GM12865 (cell line): ENCODE data around the gene KIRREL3.

ENCODE experiments used
- DNase-seq: peaks from one replicate; pipeline ENCODE4 v3.0.0; 2010; ENCODE audit warnings: low read depth
- H3K4me3 ChIP-seq: 2 replicates; pipeline ENCODE4 v1.5.1; 2011; ENCODE audit warnings: mild to moderate bottlenecking, low read depth, low read length, control low read depth
- TF ChIP-seq, protein P1 (sequence below): IDR thresholded peaks from 2 replicates; pipeline ENCODE4 v1.5.1; 2011; ENCODE audit warnings: low read length, control low read depth, low read depth, inconsistent platforms; ENCODE audit not compliant: insufficient read depth; ENCODE audit errors: missing control alignments

KIRREL3 gene

DNA sequence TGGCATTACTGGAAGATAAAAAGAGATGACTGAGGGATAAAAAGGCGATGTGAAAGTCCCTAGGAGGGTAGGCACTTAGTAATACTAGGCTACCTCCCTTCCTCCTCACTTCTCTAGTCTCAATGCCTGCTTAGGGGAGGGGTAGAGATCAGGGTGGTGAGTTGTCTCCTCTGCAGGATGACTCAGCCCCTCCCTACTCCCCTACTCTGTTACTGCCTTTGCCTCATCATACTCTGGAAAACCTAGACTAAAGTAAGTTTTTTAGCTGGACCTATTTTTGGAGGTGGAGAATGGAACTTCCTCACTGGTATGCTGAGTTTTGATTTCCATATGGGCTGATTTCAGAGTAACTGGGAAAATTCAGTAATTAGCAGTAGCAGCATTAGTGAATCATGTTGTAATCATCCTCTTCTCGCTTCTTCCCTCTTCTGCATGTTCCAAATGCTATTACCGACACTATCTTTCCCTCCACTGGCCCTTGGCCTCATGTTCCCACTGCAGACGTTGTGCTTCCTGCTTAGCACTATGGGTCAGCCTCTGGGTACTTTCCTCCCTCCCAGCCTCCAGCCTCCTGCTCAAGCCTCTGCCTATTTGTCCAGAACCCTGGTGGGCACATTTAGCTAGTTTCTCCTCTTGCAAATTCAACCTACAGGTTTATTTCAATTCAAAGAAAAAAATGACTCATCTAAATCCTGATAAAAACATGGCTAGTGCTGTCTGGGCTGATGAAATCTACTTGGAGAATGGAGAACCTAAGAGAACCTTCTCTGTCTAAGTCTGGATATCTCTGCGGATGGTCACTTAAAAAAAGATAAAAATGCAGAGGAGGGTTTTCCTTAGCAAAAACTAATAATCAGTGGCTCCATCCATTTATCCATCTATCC lies 363.4 kb downstream of the KIRREL3 start:
- H3K4me3 ChIP-seq: no peak overlapping the region
- TF ChIP-seq, protein P1, sequence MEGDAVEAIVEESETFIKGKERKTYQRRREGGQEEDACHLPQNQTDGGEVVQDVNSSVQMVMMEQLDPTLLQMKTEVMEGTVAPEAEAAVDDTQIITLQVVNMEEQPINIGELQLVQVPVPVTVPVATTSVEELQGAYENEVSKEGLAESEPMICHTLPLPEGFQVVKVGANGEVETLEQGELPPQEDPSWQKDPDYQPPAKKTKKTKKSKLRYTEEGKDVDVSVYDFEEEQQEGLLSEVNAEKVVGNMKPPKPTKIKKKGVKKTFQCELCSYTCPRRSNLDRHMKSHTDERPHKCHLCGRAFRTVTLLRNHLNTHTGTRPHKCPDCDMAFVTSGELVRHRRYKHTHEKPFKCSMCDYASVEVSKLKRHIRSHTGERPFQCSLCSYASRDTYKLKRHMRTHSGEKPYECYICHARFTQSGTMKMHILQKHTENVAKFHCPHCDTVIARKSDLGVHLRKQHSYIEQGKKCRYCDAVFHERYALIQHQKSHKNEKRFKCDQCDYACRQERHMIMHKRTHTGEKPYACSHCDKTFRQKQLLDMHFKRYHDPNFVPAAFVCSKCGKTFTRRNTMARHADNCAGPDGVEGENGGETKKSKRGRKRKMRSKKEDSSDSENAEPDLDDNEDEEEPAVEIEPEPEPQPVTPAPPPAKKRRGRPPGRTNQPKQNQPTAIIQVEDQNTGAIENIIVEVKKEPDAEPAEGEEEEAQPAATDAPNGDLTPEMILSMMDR: no peak
- DNase-seq: no peak

DNA sequence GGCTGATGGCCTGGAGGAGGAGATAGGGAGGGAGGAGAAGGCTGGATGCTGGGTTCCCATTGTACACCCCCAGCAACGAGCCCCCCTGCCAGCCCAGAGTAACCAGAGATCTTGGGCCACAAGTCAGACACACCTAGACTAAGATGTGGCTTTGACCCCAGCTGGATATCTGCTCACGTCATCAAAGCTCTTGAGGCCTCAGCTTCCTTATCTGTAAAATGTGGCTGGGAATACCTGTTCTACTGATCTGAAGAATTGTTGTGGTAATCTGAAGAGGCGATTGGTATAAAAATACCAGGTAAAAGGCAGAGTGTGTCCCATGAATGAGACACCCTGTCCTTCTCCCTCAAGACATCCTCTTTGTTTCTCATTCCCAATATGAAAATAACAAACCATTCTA lies 365.1 kb downstream of the KIRREL3 start:
- no peak for DNase-seq
- TF ChIP-seq, protein P1: no peak
- no peak overlapping the region for H3K4me3 ChIP-seq

DNA sequence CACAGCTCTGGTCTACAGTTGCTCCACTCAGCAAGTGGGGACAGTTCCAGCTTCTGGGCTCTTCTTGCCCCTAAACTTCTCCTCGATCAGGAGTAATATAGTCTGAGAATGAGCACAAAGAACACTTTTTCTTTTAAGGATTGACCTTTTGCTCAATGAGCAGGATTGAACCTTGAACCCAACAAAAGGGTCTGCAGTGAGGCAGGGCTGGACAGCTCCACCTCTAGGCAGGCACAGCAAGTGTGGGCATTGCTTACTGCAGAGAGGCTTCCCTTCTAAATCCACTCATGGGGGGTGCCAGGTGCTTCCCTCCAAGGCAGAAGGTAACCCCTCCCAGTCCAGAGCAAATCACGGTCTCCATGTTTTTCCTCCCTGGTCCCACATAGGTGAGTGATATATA lies 365.6 kb downstream of the KIRREL3 start:
- TF ChIP-seq, protein P1: no peak
- DNase-seq: no peak
- no peak overlapping the region for H3K4me3 ChIP-seq

DNA sequence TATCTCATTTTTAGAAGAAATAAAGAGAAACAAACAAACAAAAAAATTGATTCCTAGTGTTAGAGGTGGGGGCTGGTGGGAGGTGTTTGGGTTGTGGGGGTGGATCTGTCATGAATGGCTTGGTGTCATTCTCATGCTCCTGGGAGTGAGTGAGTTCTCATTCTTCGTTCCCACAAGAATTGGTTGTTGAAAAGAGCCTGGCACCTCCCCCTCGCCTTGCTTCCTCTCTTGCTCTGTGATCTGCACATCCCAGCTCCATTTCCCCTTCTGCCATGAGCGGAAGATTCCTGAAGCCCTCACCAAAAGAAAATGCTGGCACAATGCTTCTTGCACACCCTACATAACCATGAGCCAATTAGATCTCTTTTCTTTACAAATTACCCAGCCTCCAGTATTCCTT lies 367.2 kb downstream of the KIRREL3 start:
- DNase-seq: no peak
- H3K4me3 ChIP-seq: no peak overlapping the region
- TF ChIP-seq, protein P1: no peak

DNA sequence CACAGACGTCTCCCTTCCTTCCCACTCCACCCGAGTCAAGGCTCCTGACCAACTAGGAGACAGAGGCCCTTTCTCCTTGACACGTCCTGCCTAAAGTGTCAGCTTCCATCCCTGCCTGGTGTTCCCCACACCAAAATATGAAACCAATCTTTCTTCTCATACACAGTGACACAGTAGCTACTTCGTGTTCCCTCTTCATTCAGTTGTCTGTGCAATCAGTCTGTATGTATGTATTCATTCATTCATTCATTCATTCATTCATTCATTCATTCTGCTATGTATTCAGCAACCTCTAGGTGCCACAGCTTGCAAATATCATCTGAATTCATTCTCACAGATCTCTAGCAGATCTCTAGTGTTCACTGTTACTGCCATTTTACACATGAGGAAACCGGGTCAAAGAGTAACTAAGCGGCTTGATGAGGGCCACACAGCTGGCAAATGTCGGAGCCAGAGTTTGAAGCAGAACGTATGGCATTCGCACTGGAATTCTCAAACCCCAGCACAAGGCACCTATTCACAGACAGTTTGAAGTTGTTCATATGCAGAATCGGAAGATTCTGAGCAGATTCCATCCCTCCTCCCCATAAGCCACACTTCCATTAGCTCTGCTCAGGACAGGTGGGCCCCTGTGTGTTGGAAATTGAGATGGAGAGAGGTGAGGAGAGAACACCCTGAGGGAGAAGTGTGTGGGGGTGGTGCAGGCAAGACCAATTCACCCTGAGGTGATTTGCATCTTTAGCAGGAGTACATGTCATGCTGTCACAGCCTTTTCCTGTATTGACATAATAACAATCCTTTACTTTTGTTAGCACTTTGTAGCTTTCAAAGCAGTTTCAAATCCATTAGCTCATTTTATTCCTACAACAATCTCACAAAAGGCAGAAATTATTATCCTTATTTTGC lies 369.4 kb downstream of the KIRREL3 start:
- no peak for DNase-seq
- TF ChIP-seq, protein P1: no peak
- H3K4me3 ChIP-seq: no peak overlapping the region

DNA sequence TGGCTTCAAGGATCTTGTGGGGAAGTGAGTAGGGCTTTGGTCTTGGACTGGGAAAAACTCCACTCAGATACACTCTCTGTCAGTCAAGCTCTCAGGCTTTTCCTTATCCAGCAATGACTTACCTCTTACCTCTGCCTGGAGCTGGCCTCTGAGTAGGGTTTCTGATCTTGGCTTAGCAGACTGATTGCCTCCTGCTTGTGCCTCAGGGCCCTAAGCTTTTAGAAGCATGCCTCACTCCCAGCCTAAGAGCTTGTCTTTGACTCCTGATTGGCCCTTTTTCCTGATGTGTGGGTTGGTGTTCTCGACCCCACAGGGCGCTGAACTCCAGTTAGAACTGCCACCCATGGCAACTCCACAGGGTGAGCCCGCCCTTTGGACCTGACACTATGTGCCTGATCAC lies 370.1 kb downstream of the KIRREL3 start:
- TF ChIP-seq, protein P1: no peak
- DNase-seq: no peak

More for the DNA sequence above, 370.1 kb downstream of the KIRREL3 start:
- H3K4me3 ChIP-seq: no peak overlapping the region
